IMR-90 (cell line): ENCODE measurements around the gene AMN. TPM values are rescaled to one million over a fixed set of nuclear protein-coding genes. Genes with fewer than 3 reads are reported as not detected.

ENCODE experiments used
- ATAC-seq: fragments of 200-7000 bp; cut with Tn5 transposase; 2 replicates; pipeline ENCODE4 v1.9.1; 2020; ENCODE audit warnings: low read depth, mild to moderate bottlenecking, moderate library complexity
- BruUV-seq: library from RNA; stranded (reverse); fragments of 400-500 nt; replicated peaks from 2 replicates; lab custom pipeline; 2021; lab: Mats Ljungman, UMichigan
- CTCF ChIA-PET: fragments of 300-600 bp; formaldehyde crosslinking; extraction: SDS; loops from one replicate; lab custom pipeline; 2021; ENCODE audit warnings: antibody characterized with exemption; lab: Yijun Ruan, JAX
- POLR2A ChIA-PET: fragments of 300-600 bp; sonication (Branson Sonifier 250); formaldehyde crosslinking; loops from one replicate; lab custom pipeline; 2022; ENCODE audit warnings: antibody characterized with exemption; ENCODE audit not compliant: unreplicated experiment; lab: Charles Lee
- DNase-seq: peaks from one replicate; pipeline ENCODE4 v3.0.0; 2013
- H2AFZ ChIP-seq: replicated peaks from 2 replicates; pipeline ENCODE3; 2013; ENCODE audit warnings: low read length, mild to moderate bottlenecking; ENCODE audit not compliant: poor library complexity
- H2AK5ac ChIP-seq: 2 replicates; pipeline ENCODE4 v1.6.1; 2013; ENCODE audit warnings: low read depth, low read length, inconsistent platforms
- H2AK9ac ChIP-seq: replicated peaks from 2 replicates; pipeline ENCODE3; 2013; ENCODE audit warnings: mild to moderate bottlenecking, low read depth, low read length, moderate library complexity; ENCODE audit not compliant: poor library complexity
- H2BK120ac ChIP-seq: 2 replicates; pipeline ENCODE4 v1.6.1; 2013; ENCODE audit warnings: low read depth, low read length, inconsistent platforms
- H2BK15ac ChIP-seq: 3 replicates; pipeline ENCODE4 v1.6.1; 2013; ENCODE audit warnings: low read depth, low read length, inconsistent platforms
- H2BK20ac ChIP-seq: 2 replicates; pipeline ENCODE4 v1.6.1; 2013; ENCODE audit warnings: low read depth, mild to moderate bottlenecking, inconsistent platforms, low read length, moderate library complexity
- H2BK5ac ChIP-seq: 2 replicates; pipeline ENCODE4 v1.6.1; 2013; ENCODE audit warnings: mild to moderate bottlenecking, low read depth, low read length, inconsistent platforms; ENCODE audit not compliant: poor library complexity, severe bottlenecking
- H3K14ac ChIP-seq: replicated peaks from 2 replicates; pipeline ENCODE4 v1.6.1; 2013; ENCODE audit warnings: low read depth, low read length, inconsistent platforms
- H3K18ac ChIP-seq: 2 replicates; pipeline ENCODE4 v1.6.1; 2013; ENCODE audit warnings: low read depth, low read length, control low read depth
- H3K23ac ChIP-seq: 2 replicates; pipeline ENCODE4 v1.6.1; 2013; ENCODE audit warnings: low read depth, low read length, inconsistent platforms
- H3K27ac ChIP-seq: 2 replicates; pipeline ENCODE4 v1.5.1; 2013; ENCODE audit warnings: mild to moderate bottlenecking, control low read depth, low read length; ENCODE audit not compliant: insufficient read depth
- H3K27me3 ChIP-seq: 2 replicates; pipeline ENCODE4 v1.6.1; 2013; ENCODE audit warnings: low read length; ENCODE audit not compliant: control insufficient read depth, insufficient read depth
- H3K36me3 ChIP-seq: 2 replicates; pipeline ENCODE4 v1.6.1; 2013; ENCODE audit warnings: low read length, mixed read lengths; ENCODE audit not compliant: control insufficient read depth, insufficient read depth
- H3K4ac ChIP-seq: 2 replicates; pipeline ENCODE4 v1.6.1; 2013; ENCODE audit warnings: low read depth, low read length, inconsistent platforms
- H3K4me1 ChIP-seq: 2 replicates; pipeline ENCODE4 v1.6.1; 2013; ENCODE audit warnings: low read length, mixed read lengths; ENCODE audit not compliant: control insufficient read depth, insufficient read depth
- H3K4me2 ChIP-seq: 2 replicates; pipeline ENCODE4 v1.6.1; 2013; ENCODE audit warnings: low read depth, mild to moderate bottlenecking, control low read depth, low read length, moderate library complexity
- H3K4me3 ChIP-seq: 2 replicates; pipeline ENCODE4 v1.5.1; 2013; ENCODE audit warnings: low read depth, mild to moderate bottlenecking, control low read depth, low read length, moderate library complexity; ENCODE audit not compliant: insufficient read depth
- H3K56ac ChIP-seq: 2 replicates; pipeline ENCODE4 v1.6.1; 2013; ENCODE audit warnings: low read length, inconsistent platforms; ENCODE audit not compliant: insufficient read depth; ENCODE audit errors: extremely low read depth
- H3K79me1 ChIP-seq, 2 experiments: 2 replicates each; pipeline ENCODE4 v1.6.1; 2013; ENCODE audit warnings: low read length in 2 of 2, inconsistent platforms in 1 of 2, low read depth in 1 of 2
- H3K9ac ChIP-seq: 2 replicates; pipeline ENCODE4 v1.6.1; 2013; ENCODE audit warnings: low read depth, low read length, control low read depth
- H3K9me1 ChIP-seq: 2 replicates; pipeline ENCODE4 v1.6.1; 2013; ENCODE audit warnings: low read length, inconsistent platforms; ENCODE audit not compliant: insufficient read depth
- H3K9me3 ChIP-seq: 2 replicates; pipeline ENCODE4 v1.6.1; 2013; ENCODE audit warnings: low read length; ENCODE audit not compliant: control insufficient read depth, insufficient read depth
- H4K20me1 ChIP-seq: 2 replicates; pipeline ENCODE4 v1.6.1; 2013; ENCODE audit warnings: low read length, inconsistent platforms; ENCODE audit not compliant: insufficient read depth
- H4K5ac ChIP-seq: 2 replicates; pipeline ENCODE4 v1.6.1; 2013; ENCODE audit warnings: mild to moderate bottlenecking, low read depth, low read length, control low read depth
- H4K8ac ChIP-seq, 2 experiments: 2 replicates each; pipeline ENCODE4 v1.6.1; 2013; ENCODE audit warnings: low read depth in 2 of 2, low read length in 2 of 2, control low read depth in 1 of 2, inconsistent platforms in 1 of 2
- H4K91ac ChIP-seq: 2 replicates; pipeline ENCODE4 v1.6.1; 2013; ENCODE audit warnings: low read depth, low read length, inconsistent platforms; ENCODE audit not compliant: insufficient read depth
- CEBPB ChIP-seq: IDR thresholded peaks from 2 replicates; pipeline ENCODE4 v1.6.1; 2012; ENCODE audit warnings: low read depth, low read length, improper control_type of control experiment
- CHD1 ChIP-seq: IDR thresholded peaks from 2 replicates; pipeline ENCODE4 v1.6.1; 2012; ENCODE audit warnings: low read depth, low read length, improper control_type of control experiment
- MAFK ChIP-seq: IDR thresholded peaks from 2 replicates; pipeline ENCODE4 v1.6.1; 2012; ENCODE audit warnings: low read depth, low read length, improper control_type of control experiment
- MAZ ChIP-seq: IDR thresholded peaks from 2 replicates; pipeline ENCODE4 v1.6.1; 2012; ENCODE audit warnings: low read depth, mild to moderate bottlenecking, low read length, improper control_type of control experiment, moderate library complexity, borderline replicate concordance
- MXI1 ChIP-seq: IDR thresholded peaks from 2 replicates; pipeline ENCODE4 v1.6.1; 2012; ENCODE audit warnings: low read depth, mild to moderate bottlenecking, low read length, moderate library complexity, borderline replicate concordance
- NFE2L2 ChIP-seq: fragments of 150-350 bp; IDR thresholded peaks from 2 replicates; pipeline ENCODE4 v1.6.1; 2016; ENCODE audit warnings: low read depth, mild to moderate bottlenecking, low read length
- POLR2A ChIP-seq: IDR thresholded peaks from 2 replicates; pipeline ENCODE4 v1.6.1; 2012; ENCODE audit warnings: mild to moderate bottlenecking, low read depth, low read length
- RFX5 ChIP-seq: IDR thresholded peaks from 2 replicates; pipeline ENCODE4 v1.8.0; 2012; ENCODE audit warnings: low read depth, mild to moderate bottlenecking, low read length, moderate library complexity
- WGBS, 2 experiments: methylation state at CpG; one replicate each; pipeline versions ENCODE4 v1.1.5 to v1.1.7; 2013; ENCODE audit warnings: missing lambda C conversion rate in 2 of 2; ENCODE audit not compliant: insufficient read length in 1 of 2; ENCODE audit errors: extremely low coverage in 2 of 2; 5-methylcytosine and 5-hydroxymethylcytosine counted together
- dilution Hi-C: fragments of 300-500 bp; cut with HindIII; formaldehyde crosslinking; loops from one replicate; pipeline ENCODE4 v1.14.3; 2018; ENCODE audit warnings: low sequenced_read_pairs; ENCODE audit not compliant: unreplicated experiment
- in situ Hi-C: fragments of 300-500 bp; cut with MboI; formaldehyde crosslinking; loops from 3 replicates; pipeline ENCODE4 v1.14.3; 2019; ENCODE audit warnings: low sequenced_read_pairs, inconsistent platforms, mixed read lengths
- intact Hi-C: fragments of 100-400 bp; cut with micrococcal nuclease; formaldehyde crosslinking; loops from 2 replicates; pipeline ENCODE4 v1.10.0; 2022
- polyA plus RNA-seq, 3 experiments: library from polyadenylated mRNA; depleted of rRNA; stranded (reverse); fragments of >200 nt; gene quantifications; 2 replicates each; pipeline ENCODE4 v1.2.3, GENCODE V29; 2012; ENCODE audit warnings: low replicate concordance in 1 of 3
- total RNA-seq: library from RNA; depleted of rRNA; stranded (reverse); fragments of >200 nt; gene quantifications from 2 replicates; pipeline ENCODE4 v1.2.3, GENCODE V29; 2012
- TF ChIP-seq, protein P1 (sequence below): conservative IDR thresholded peaks from 2 replicates; pipeline ENCODE4 v1.5.1; 2012; ENCODE audit warnings: mild to moderate bottlenecking, low read depth, low read length, improper control_type of control experiment

The AMN gene
- total and polyA plus RNA-seq, 2 of the 4 experiments (the other 2 are of a cell fraction): under 0.01 to 0.24 TPM

DNA sequence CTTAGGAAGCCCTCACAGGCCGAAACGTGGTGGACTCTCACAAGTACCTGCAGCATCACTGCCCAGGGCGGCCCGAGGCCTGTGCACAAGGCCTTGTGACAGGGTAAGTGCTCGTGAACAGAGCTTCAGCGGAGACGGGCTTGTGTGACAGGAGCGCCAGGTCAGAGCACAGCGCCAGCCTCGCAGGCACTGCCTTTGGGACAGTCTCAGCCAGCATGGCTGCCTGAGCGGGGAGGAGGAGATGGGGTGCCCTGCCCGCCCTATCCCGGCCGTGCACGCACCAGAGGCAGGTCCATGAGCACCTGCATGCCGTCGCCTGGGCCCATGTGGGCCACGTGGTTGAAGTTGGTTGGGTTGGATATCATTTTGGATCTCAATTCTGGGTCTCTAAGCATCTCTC is 16.9 kb downstream of the AMN start:
- no peak for TF ChIP-seq NFE2L2
- TF ChIP-seq, protein P1, sequence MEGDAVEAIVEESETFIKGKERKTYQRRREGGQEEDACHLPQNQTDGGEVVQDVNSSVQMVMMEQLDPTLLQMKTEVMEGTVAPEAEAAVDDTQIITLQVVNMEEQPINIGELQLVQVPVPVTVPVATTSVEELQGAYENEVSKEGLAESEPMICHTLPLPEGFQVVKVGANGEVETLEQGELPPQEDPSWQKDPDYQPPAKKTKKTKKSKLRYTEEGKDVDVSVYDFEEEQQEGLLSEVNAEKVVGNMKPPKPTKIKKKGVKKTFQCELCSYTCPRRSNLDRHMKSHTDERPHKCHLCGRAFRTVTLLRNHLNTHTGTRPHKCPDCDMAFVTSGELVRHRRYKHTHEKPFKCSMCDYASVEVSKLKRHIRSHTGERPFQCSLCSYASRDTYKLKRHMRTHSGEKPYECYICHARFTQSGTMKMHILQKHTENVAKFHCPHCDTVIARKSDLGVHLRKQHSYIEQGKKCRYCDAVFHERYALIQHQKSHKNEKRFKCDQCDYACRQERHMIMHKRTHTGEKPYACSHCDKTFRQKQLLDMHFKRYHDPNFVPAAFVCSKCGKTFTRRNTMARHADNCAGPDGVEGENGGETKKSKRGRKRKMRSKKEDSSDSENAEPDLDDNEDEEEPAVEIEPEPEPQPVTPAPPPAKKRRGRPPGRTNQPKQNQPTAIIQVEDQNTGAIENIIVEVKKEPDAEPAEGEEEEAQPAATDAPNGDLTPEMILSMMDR: no peak
- TF ChIP-seq MXI1: no peak
- no peak for TF ChIP-seq RFX5
- TF ChIP-seq POLR2A: no peak
- TF ChIP-seq CHD1: no peak
- no peak for TF ChIP-seq CEBPB
- TF ChIP-seq MAZ: no peak
- TF ChIP-seq MAFK: no peak
- WGBS, 2 experiments: 98% methylated on average over 15 of the region's 18 CpGs; no CpG with 5 or more reads in 1 of the 2 experiments
- no peak overlapping the region for H2BK20ac ChIP-seq
- no peak overlapping the region for H3K14ac ChIP-seq
- dilution Hi-C loops (no loop called here), intact Hi-C loops (no loop called here), in situ Hi-C loops (no loop called here)
- H2BK15ac ChIP-seq: no peak overlapping the region
- no peak overlapping the region for H2AK5ac ChIP-seq
- H4K5ac ChIP-seq: no peak overlapping the region
- H2BK5ac ChIP-seq: no peak overlapping the region
- BruUV-seq: no TSS peak
- H3K4me3 ChIP-seq: no peak overlapping the region
- peaks cover 67% of the 10 kb centered on the region for H3K36me3 ChIP-seq
- no peak overlapping the region for H3K4me2 ChIP-seq
- H3K9me1 ChIP-seq: peaks cover 4% of the 10 kb centered on the region; the same call in 1 of the 2 replicates
- H3K27me3 ChIP-seq: no peaks in the 10 kb centered on the region
- ChIA-PET CTCF (no interaction called here), POLR2A (no interaction called here)
- no peak overlapping the region for H2AK9ac ChIP-seq
- H3K4ac ChIP-seq: no peak overlapping the region
- H3K27ac ChIP-seq: no peak overlapping the region
- no peaks in the 10 kb centered on the region for H3K9me3 ChIP-seq
- H3K9ac ChIP-seq: no peak overlapping the region
- DNase-seq (no peak), ATAC-seq (no peak)
- no peak overlapping the region for H3K18ac ChIP-seq
- no peaks in the 10 kb centered on the region; the same call in 1 of the 2 replicates for H3K4me1 ChIP-seq
- H4K8ac ChIP-seq: no peak overlapping the region
- peaks cover 15% of the 10 kb centered on the region for H4K20me1 ChIP-seq
- no peak overlapping the region for H4K91ac ChIP-seq
- H3K56ac ChIP-seq: no peak overlapping the region
- peaks cover 0 to 42% of the 10 kb centered on the region in 2 experiments; a peak in 3 of 4 replicates for H3K79me1 ChIP-seq
- no peak overlapping the region for H3K23ac ChIP-seq
- H2AFZ ChIP-seq: no peak overlapping the region
- no peak overlapping the region for H2BK120ac ChIP-seq
